Medulla oblongata (tissue), 1 donor: ENCODE data around the gene ABHD6.
"Not testable (repeated sequence)": the region's sequence is repeated elsewhere in the genome, so short reads cannot be mapped to it uniquely, and the experiment has no call there.

Source experiments
- DNase-seq: peaks from one replicate; pipeline ENCODE4 v3.0.0-alpha.2; 2015; ENCODE audit errors: extremely low spot score

The ABHD6 gene

GRCh38 chr3:58237238-58237940 lies at the start of gene ABHD6:
Gene ABHD6 (plus strand): TSS chr3:58237792. CDS start chr3:58256587, 18,795 bp downstream.
- DNase-seq = peak; percentile 82

- DNase-seq = no peak
Measured at GRCh38 chr3:58188173-58188564, 49.4 kb upstream of the ABHD6 start.

GRCh38 chr3:58188921-58189451 lies 48.6 kb upstream of the ABHD6 start:
- DNase-seq = no peak

- DNase-seq = no peak
Measured at GRCh38 chr3:58189691-58190090, 47.9 kb upstream of the ABHD6 start.

- DNase-seq = no peak
Measured at GRCh38 chr3:58190291-58190690, 47.3 kb upstream of the ABHD6 start.

GRCh38 chr3:58190882-58191281 lies 46.7 kb upstream of the ABHD6 start:
- DNase-seq = no peak

GRCh38 chr3:58191361-58191991 lies 46.1 kb upstream of the ABHD6 start:
- DNase-seq = no peak

GRCh38 chr3:58192069-58192468 lies 45.5 kb upstream of the ABHD6 start:
- no peak for DNase-seq

- DNase-seq = no peak
Measured at GRCh38 chr3:58193682-58194407, 43.7 kb upstream of the ABHD6 start.

GRCh38 chr3:58197588-58197987 lies 40.0 kb upstream of the ABHD6 start:
- DNase-seq = no peak

- DNase-seq = no peak
Measured at GRCh38 chr3:58198362-58198761, 39.2 kb upstream of the ABHD6 start.

- no peak for DNase-seq
Measured at GRCh38 chr3:58198804-58199203, 38.8 kb upstream of the ABHD6 start.

- no peak for DNase-seq
Measured at GRCh38 chr3:58200121-58200709, 37.4 kb upstream of the ABHD6 start.

- no peak for DNase-seq
Measured at GRCh38 chr3:58200846-58201355, 36.7 kb upstream of the ABHD6 start.

GRCh38 chr3:58201451-58201850 lies 36.1 kb upstream of the ABHD6 start:
- not testable (repeated sequence) for DNase-seq

GRCh38 chr3:58202917-58203360 lies 34.7 kb upstream of the ABHD6 start:
- DNase-seq = no peak

GRCh38 chr3:58203541-58203940 lies 34.1 kb upstream of the ABHD6 start:
- DNase-seq = no peak

GRCh38 chr3:58204720-58205119 lies 32.9 kb upstream of the ABHD6 start:
- DNase-seq = peak; percentile 17

- DNase-seq = no peak
Measured at GRCh38 chr3:58205981-58206380, 31.6 kb upstream of the ABHD6 start.

- DNase-seq = no peak
Measured at GRCh38 chr3:58206406-58207011, 31.1 kb upstream of the ABHD6 start.

GRCh38 chr3:58207954-58208353 lies 29.6 kb upstream of the ABHD6 start:
- no peak for DNase-seq
